ENCODE measurements around the gene CACNA1E. TPM values are rescaled to one million over a fixed set of nuclear protein-coding genes. Genes with fewer than 3 reads are reported as not detected.

CACNA1E gene
- total RNA-seq, 1 donor from 2014 or later: 0.31 TPM

- Mint-ChIP-seq H3K9me3 (ENCODE audit: unreplicated experiment) (no peaks in the 10 kb centered on the region), H3K4me3 (ENCODE audit: unreplicated experiment) (no peak overlapping the region), H3K27me3 (ENCODE audit: unreplicated experiment) (no peaks in the 10 kb centered on the region), H3K36me3 (ENCODE audit: low read depth, unreplicated experiment) (no peaks in the 10 kb centered on the region), H3K4me1 (ENCODE audit: unreplicated experiment) (no peaks in the 10 kb centered on the region), H3K27ac (ENCODE audit: unreplicated experiment) (no peak overlapping the region)
- TF ChIP-seq, protein P1, sequence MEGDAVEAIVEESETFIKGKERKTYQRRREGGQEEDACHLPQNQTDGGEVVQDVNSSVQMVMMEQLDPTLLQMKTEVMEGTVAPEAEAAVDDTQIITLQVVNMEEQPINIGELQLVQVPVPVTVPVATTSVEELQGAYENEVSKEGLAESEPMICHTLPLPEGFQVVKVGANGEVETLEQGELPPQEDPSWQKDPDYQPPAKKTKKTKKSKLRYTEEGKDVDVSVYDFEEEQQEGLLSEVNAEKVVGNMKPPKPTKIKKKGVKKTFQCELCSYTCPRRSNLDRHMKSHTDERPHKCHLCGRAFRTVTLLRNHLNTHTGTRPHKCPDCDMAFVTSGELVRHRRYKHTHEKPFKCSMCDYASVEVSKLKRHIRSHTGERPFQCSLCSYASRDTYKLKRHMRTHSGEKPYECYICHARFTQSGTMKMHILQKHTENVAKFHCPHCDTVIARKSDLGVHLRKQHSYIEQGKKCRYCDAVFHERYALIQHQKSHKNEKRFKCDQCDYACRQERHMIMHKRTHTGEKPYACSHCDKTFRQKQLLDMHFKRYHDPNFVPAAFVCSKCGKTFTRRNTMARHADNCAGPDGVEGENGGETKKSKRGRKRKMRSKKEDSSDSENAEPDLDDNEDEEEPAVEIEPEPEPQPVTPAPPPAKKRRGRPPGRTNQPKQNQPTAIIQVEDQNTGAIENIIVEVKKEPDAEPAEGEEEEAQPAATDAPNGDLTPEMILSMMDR (IDR thresholded peaks at IDR 0.05; ENCODE audit: unreplicated experiment): no peak
- no peak for DNase-seq (ENCODE audit: low spot score)
Measured at GRCh38 chr1:181855380-181855779, 372.1 kb downstream of the CACNA1E start.
